Mucosa of descending colon (tissue), 3 donors: ENCODE measurements around the gene SLC45A1. TPM values are rescaled to one million over a fixed set of nuclear protein-coding genes. Genes with fewer than 3 reads are reported as not detected.
"Not testable (repeated sequence)": the region's sequence is repeated elsewhere in the genome, so short reads cannot be mapped to it uniquely, and the experiment has no call there.

Source experiments
- ATAC-seq: fragments of 200-7000 bp; cut with Tn5 transposase; one replicate; pipeline ENCODE4 v1.9.1; 2020; ENCODE audit warnings: mild to moderate bottlenecking, moderate library complexity
- DNase-seq, 3 donors: peaks; one replicate each; pipeline ENCODE4 v3.0.0-alpha.2; 2020
- H3K36me3 ChIP-seq: fragments of 200-600 bp; one replicate; pipeline ENCODE4 v1.8.0; 2021; ENCODE audit warnings: low read depth, mild to moderate bottlenecking
- H3K4me1 ChIP-seq: fragments of 200-600 bp; one replicate; pipeline ENCODE4 v1.8.0; 2021; ENCODE audit warnings: low read depth, mild to moderate bottlenecking
- H3K4me3 ChIP-seq: fragments of 200-600 bp; one replicate; pipeline ENCODE4 v1.8.0; 2021; ENCODE audit warnings: mild to moderate bottlenecking
- H3K9me3 ChIP-seq: fragments of 200-600 bp; one replicate; pipeline ENCODE4 v1.8.0; 2021; ENCODE audit warnings: mild to moderate bottlenecking
- CTCF ChIP-seq: fragments of 200-600 bp; IDR thresholded peaks from one replicate; pipeline ENCODE4 v1.8.0; 2022; ENCODE audit warnings: antibody characterized with exemption, mild to moderate bottlenecking
- intact Hi-C, 2 donors: fragments of 100-400 bp; cut with DNase I in 1 of 2; cut with micrococcal nuclease in 1 of 2; formaldehyde crosslinking; loops; one replicate each; pipeline versions ENCODE4 v1.11.0 to v1.11.1; 2022; cut with DNase I, micrococcal nuclease
- long read RNA-seq, 2 donors: library from polyadenylated mRNA; unstranded; transcript quantifications; one replicate each; pipeline ENCODE4 v2.0.0, GENCODE V29; 2019 to 2021
- total RNA-seq, 3 donors: library from RNA; stranded (reverse); fragmentation: NEBNext Ultra II Directional in 2 of 3; extraction: Animal tissue kit (Norgen Biotek cat#: 25700) in 2 of 3; gene quantifications; one replicate each; pipeline versions ENCODE4 v1.2.1 to v1.2.4, GENCODE V29; 2021 to 2023
- donor health status: DM: no; HTN: no; CAD: no; lungs with moderate emphysema.
- donor health status: DM: no; HTN: no; CAD: no.
- donor health status: DM: no; HTN: yes; CAD: no.

Gene SLC45A1
- 1 to 10 TPM in 1 of 3 donors, under 1 TPM in 1, not detected in 1; 0.55 to 3.9 TPM for total RNA-seq
- long read RNA-seq, donor 1, partial matches to known transcripts = 0 of 3 reads
- long read RNA-seq, donor 1, other reads (novel, unspliced or antisense) = 1 of 3 reads
- long read RNA-seq, donor 2 = 0 reads

- H3K9me3 ChIP-seq = no peaks in the 10 kb centered on the region
- H3K36me3 ChIP-seq = no peaks in the 10 kb centered on the region
- H3K4me1 ChIP-seq = peaks cover 13% of the 10 kb centered on the region
- no peak within 1 kb of the TSS for H3K4me3 ChIP-seq
- ATAC-seq (peak; percentile 79), DNase-seq (peak; percentile 74 to 80 (median 79))
- intact Hi-C loops = loop anchor here (10.0 kb wide), 2 partner anchors 303 to 333 kb away; no protein-coding TSS in a partner anchor
- no peak for TF ChIP-seq CTCF
Measured at GRCh38 chr1:8317647-8318381, at the start of gene SLC45A1. SLC45A1 (plus strand) TSS chr1:8318114; CDS start chr1:8324330, 6,216 bp downstream.

GRCh38 chr1:8273036-8273435 is 44.9 kb upstream of the SLC45A1 start:
- ATAC-seq = no peak

GRCh38 chr1:8274352-8274751 is 43.6 kb upstream of the SLC45A1 start:
- Histone ChIP-seq H3K9me3 (no peaks in the 10 kb centered on the region), H3K4me1 (no peaks in the 10 kb centered on the region), H3K4me3 (no peak overlapping the region), H3K36me3 (no peaks in the 10 kb centered on the region)
- no peak for TF ChIP-seq CTCF
- intact Hi-C loops = no loop called here
- ATAC-seq (peak; percentile 73), DNase-seq (peak in 1 of 3 donors; percentile 36)

More at GRCh38 chr1:8273036-8273435, 44.9 kb upstream of the SLC45A1 start:
- no peaks in the 10 kb centered on the region for H3K4me1 ChIP-seq
- intact Hi-C loops = no loop called here
- no peaks in the 10 kb centered on the region for H3K36me3 ChIP-seq
- no peak for TF ChIP-seq CTCF
- no peak overlapping the region for H3K4me3 ChIP-seq
- H3K9me3 ChIP-seq = no peaks in the 10 kb centered on the region
- DNase-seq = no peak

- no peak for TF ChIP-seq CTCF
- intact Hi-C loops = no loop called here
- no peaks in the 10 kb centered on the region for H3K9me3 ChIP-seq
- H3K36me3 ChIP-seq = no peaks in the 10 kb centered on the region
- H3K4me3 ChIP-seq = no peak overlapping the region
- ATAC-seq = no peak
- H3K4me1 ChIP-seq = no peaks in the 10 kb centered on the region
- DNase-seq = no peak
Measured at GRCh38 chr1:8276173-8276914, 41.6 kb upstream of the SLC45A1 start.

- no peak for TF ChIP-seq CTCF
- no peaks in the 10 kb centered on the region for H3K4me1 ChIP-seq
- no peak for ATAC-seq
Measured at GRCh38 chr1:8276932-8277331, 41.0 kb upstream of the SLC45A1 start.

GRCh38 chr1:8278677-8279076 is 39.2 kb upstream of the SLC45A1 start:
- intact Hi-C loops = not testable (repeated sequence)

More at GRCh38 chr1:8276932-8277331, 41.0 kb upstream of the SLC45A1 start:
- DNase-seq = no peak
- intact Hi-C loops = no loop called here
- Histone ChIP-seq H3K4me3 (no peak overlapping the region), H3K36me3 (no peaks in the 10 kb centered on the region), H3K9me3 (no peaks in the 10 kb centered on the region)

More at GRCh38 chr1:8278677-8279076, 39.2 kb upstream of the SLC45A1 start:
- not testable (repeated sequence) for ATAC-seq, H3K9me3 ChIP-seq, H3K4me3 ChIP-seq, H3K36me3 ChIP-seq, H3K4me1 ChIP-seq, DNase-seq
